GM12878 (cell line): ENCODE data around the gene DYNC1LI1. TPM values are rescaled to one million over a fixed set of nuclear protein-coding genes. Genes with fewer than 3 reads are reported as not detected.
"Not testable (repeated sequence)": the region's sequence is repeated elsewhere in the genome, so short reads cannot be mapped to it uniquely, and the experiment has no call there.

ENCODE experiments used
- ATAC-seq: fragments of 200-7000 bp; cut with Tn5 transposase; 3 replicates; pipeline ENCODE4 v1.9.1; 2020; ENCODE audit warnings: mild to moderate bottlenecking, moderate library complexity
- BruUV-seq: library from RNA; stranded (reverse); fragments of 400-500 nt; replicated peaks from 2 replicates; lab custom pipeline; 2021; lab: Mats Ljungman, UMichigan
- CTCF ChIA-PET: fragments of 300-600 bp; sonication (Branson Sonifier 250); formaldehyde crosslinking; extraction: SDS; loops from one replicate; lab custom pipeline; 2021; ENCODE audit warnings: inconsistent platforms; lab: Yijun Ruan, JAX
- POLR2A ChIA-PET: fragments of 350-600 bp; formaldehyde crosslinking; extraction: SDS; loops from one replicate; lab custom pipeline; 2021; ENCODE audit warnings: inconsistent platforms; lab: Charles Lee
- RAD21 ChIA-PET: fragments of 300-600 bp; sonication (Branson Sonifier 250); formaldehyde crosslinking; loops from one replicate; lab custom pipeline; 2023; ENCODE audit warnings: antibody characterized with exemption; ENCODE audit not compliant: unreplicated experiment; lab: Charles Lee
- SMC1A ChIA-PET: fragments of 300-600 bp; sonication (Branson Sonifier 250); formaldehyde crosslinking; loops from one replicate; lab custom pipeline; 2023; ENCODE audit not compliant: unreplicated experiment, uncharacterized antibody; lab: Charles Lee
- DNase-seq: peaks from one replicate; pipeline ENCODE4 v3.0.0-alpha.2; 2011; ENCODE audit warnings: low read depth, low spot score
- FAIRE-seq: peaks from 3 replicates; lab custom pipeline; 2011; peaks lifted over from hg19 to GRCh38; lab: Jason Lieb, UNC
- H2AFZ ChIP-seq: 2 replicates; pipeline ENCODE4 v1.6.0; 2011; ENCODE audit warnings: low read depth, low read length, control low read depth; ENCODE audit not compliant: control insufficient read depth
- H3K27ac ChIP-seq: 2 replicates; pipeline ENCODE4 v1.5.1; 2011; ENCODE audit warnings: control low read depth; ENCODE audit not compliant: control insufficient read depth, insufficient read depth
- H3K27me3 ChIP-seq, 2 experiments: replicated peaks in 1 of 2; 2 replicates each; pipeline versions ENCODE4 v1.6.0 to v1.6.1; 2011; ENCODE audit warnings: low read length in 1 of 2; ENCODE audit not compliant: control insufficient read depth in 2 of 2, insufficient read depth in 2 of 2
- H3K36me3 ChIP-seq, 2 experiments: 2 replicates each; pipeline ENCODE4 v1.5.1; 2011; ENCODE audit warnings: low read length in 1 of 2; ENCODE audit not compliant: control insufficient read depth in 2 of 2, insufficient read depth in 2 of 2
- H3K4me1 ChIP-seq: 2 replicates; pipeline ENCODE4 v1.6.1; 2011; ENCODE audit warnings: mild to moderate bottlenecking, low read length, moderate library complexity, mixed read lengths; ENCODE audit not compliant: control insufficient read depth, insufficient read depth
- H3K4me2 ChIP-seq: 2 replicates; pipeline ENCODE4 v1.6.0; 2011; ENCODE audit warnings: control low read depth; ENCODE audit not compliant: control insufficient read depth, insufficient read depth
- H3K4me3 ChIP-seq: fragments of 200-600 bp; sonication (generic); 2 replicates; pipeline ENCODE4 v1.5.1; 2016
- H3K79me2 ChIP-seq: 2 replicates; pipeline ENCODE4 v1.6.0; 2011; ENCODE audit warnings: low read length; ENCODE audit not compliant: control insufficient read depth, insufficient read depth
- H3K9ac ChIP-seq: 2 replicates; pipeline ENCODE4 v1.8.0; 2011; ENCODE audit warnings: low read length, control low read depth, mixed read lengths; ENCODE audit not compliant: control insufficient read depth, insufficient read depth
- H3K9me3 ChIP-seq: replicated peaks from 3 replicates; pipeline ENCODE4 v1.5.1; 2011; ENCODE audit warnings: mild to moderate bottlenecking, low read length; ENCODE audit not compliant: control insufficient read depth, insufficient read depth
- H4K20me1 ChIP-seq: 2 replicates; pipeline ENCODE4 v1.6.0; 2011; ENCODE audit not compliant: control insufficient read depth, insufficient read depth
- HDAC2 ChIP-seq: fragments of 200-600 bp; sonication (generic); IDR thresholded peaks from 2 replicates; pipeline ENCODE4 v1.6.1; 2017
- HDGF ChIP-seq: fragments of 450-650 bp; IDR thresholded peaks from 2 replicates; pipeline ENCODE4 v1.6.1; 2016; ENCODE audit warnings: antibody characterized with exemption
- WRNIP1 ChIP-seq: IDR thresholded peaks from 2 replicates; pipeline ENCODE4 v1.6.1; 2011; ENCODE audit warnings: low read depth, low read length, improper control_type of control experiment, borderline replicate concordance
- WGBS: methylation state at CpG from one replicate; pipeline ENCODE4 v1.1.6; 2016; ENCODE audit warnings: low lambda C conversion rate; ENCODE audit not compliant: insufficient replicate concordance, insufficient coverage; ENCODE audit errors: missing lambda C conversion rate; 5-methylcytosine and 5-hydroxymethylcytosine counted together
- in situ Hi-C: fragments of 300-500 bp; cut with MboI; formaldehyde crosslinking; loops from 9 replicates; pipeline ENCODE4 v1.14.3; 2018; ENCODE audit warnings: mixed read lengths
- intact Hi-C: fragments of 100-400 bp; cut with micrococcal nuclease; formaldehyde crosslinking; loops from one replicate; pipeline ENCODE4 v1.14.2; 2022; ENCODE audit not compliant: unreplicated experiment
- polyA plus RNA-seq, 11 experiments: library from polyadenylated mRNA; depleted of rRNA in 4 of 11; unstranded in 6 of 11; stranded (reverse) in 5 of 11; fragments of >200 nt; fragmentation: Nextera tagmentation in 4 of 11; fragmentation: Illumina TruSeq in 1 of 11; extraction: Ambion mirVana in 4 of 11; extraction: Trizol in 1 of 11; gene quantifications; 1 replicate in 1 of 11; 2 replicates in 10 of 11; pipeline versions ENCODE4 v1.2.1 to v1.2.3, GENCODE V29; 2011 to 2016; ENCODE audit warnings: inconsistent platforms in 2 of 11, missing spikeins in 2 of 11, low read depth in 1 of 11
- total RNA-seq, 4 experiments: library from RNA; depleted of rRNA in 3 of 4; stranded (reverse); fragments of >200 nt in 3 of 4; fragmentation: Illumina TruSeq in 1 of 4; extraction: Trizol in 1 of 4; gene quantifications; 2 replicates each; pipeline versions ENCODE4 v1.2.1 to v1.2.3, GENCODE V29; 2013 to 2021
- TF ChIP-seq, protein P1 (sequence below): IDR thresholded peaks from 2 replicates; pipeline ENCODE4 v1.6.1; 2012; ENCODE audit warnings: low read length, inconsistent platforms
- TF ChIP-seq, protein P2 (sequence below): IDR thresholded peaks from 2 replicates; pipeline ENCODE4 v1.6.1; 2012; ENCODE audit warnings: low read depth, low read length, improper control_type of control experiment
- TF ChIP-seq, protein P3 (sequence below): fragments of 450-650 bp; formaldehyde crosslinking; IDR thresholded peaks from 2 replicates; pipeline ENCODE4 v1.4.0; 2022; ENCODE audit warnings: mild to moderate bottlenecking, moderate library complexity

The DYNC1LI1 gene
- total and polyA plus RNA-seq, 10 of the 15 experiments (the other 5 are each of a cell fraction or from before 2014, with no cell fraction given), result 11.5 to 51.7 (median 32.0) TPM

DNA sequence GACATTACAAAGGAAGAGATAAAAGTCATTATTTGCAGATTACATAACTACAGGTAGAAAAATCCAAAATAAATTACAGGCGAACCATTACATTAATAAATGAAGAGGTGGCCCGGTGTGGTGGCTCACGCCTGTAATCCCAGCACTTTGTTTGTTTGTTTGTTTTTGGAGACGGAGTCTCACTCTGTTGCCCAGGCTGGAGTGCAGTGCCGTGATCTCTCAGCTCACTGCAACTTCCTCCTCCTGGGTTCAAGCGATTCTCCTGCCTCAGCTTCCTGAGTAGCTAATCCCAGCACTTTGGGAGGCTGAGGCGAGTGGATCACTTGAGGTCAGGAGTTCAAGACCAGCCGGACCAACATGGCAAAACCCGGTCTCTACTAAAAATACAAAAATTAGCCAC lies 53.9 kb downstream of the DYNC1LI1 start:
- H3K27me3 ChIP-seq, H3K27ac ChIP-seq, H3K4me1 ChIP-seq, H3K4me3 ChIP-seq, BruUV-seq, SMC1A ChIA-PET, CTCF ChIA-PET, in situ Hi-C loops, H3K79me2 ChIP-seq, FAIRE-seq, H3K36me3 ChIP-seq, H4K20me1 ChIP-seq, H3K9me3 ChIP-seq, H3K9ac ChIP-seq, H2AFZ ChIP-seq, RAD21 ChIA-PET, DNase-seq: not testable (repeated sequence)
- 19% methylated on average over 9 of the region's 9 CpGs for WGBS
- peak; percentile 35 for ATAC-seq
- 0 out of 2 replicates have a peak overlapping the region, but pooled peaks have one; percentile 55 for H3K4me2 ChIP-seq
- POLR2A ChIA-PET, result interaction anchor here (0.7 kb wide), 1 partner anchor 221 kb away, joined by 3 read pairs; no protein-coding TSS in a partner anchor
- intact Hi-C loops, result loop anchor here (10.0 kb wide), 1 partner anchor 268 kb away; no protein-coding TSS in a partner anchor

DNA sequence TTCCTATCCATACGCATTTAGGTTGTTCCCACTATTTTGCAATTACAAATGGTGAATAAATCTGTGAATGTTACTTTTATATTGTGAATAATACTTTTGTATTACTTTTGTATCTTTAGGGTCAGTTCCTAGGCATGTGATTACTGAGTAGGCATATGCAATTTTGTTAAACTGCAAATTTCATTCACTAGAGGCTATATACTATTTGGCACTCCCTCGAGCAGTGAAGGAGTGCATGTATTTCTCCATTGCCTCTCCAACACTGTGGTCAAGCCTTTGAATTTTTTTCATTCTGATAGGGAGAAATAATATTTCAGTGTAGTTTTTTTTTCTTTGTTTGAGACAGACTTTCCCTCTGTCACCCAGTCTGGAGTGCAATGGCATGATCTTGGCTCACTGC lies 59.7 kb downstream of the DYNC1LI1 start:
- Histone ChIP-seq H3K9ac (no peak overlapping the region), H2AFZ (no peak overlapping the region), H3K9me3 (no peaks in the 10 kb centered on the region), H3K27ac (no peak overlapping the region), H3K4me3 (no peak overlapping the region), H3K27me3 (no peaks in the 10 kb centered on the region), H3K36me3 (no peaks in the 10 kb centered on the region), H3K4me1 (no peaks in the 10 kb centered on the region), H4K20me1 (no peaks in the 10 kb centered on the region), H3K4me2 (no peak overlapping the region), H3K79me2 (no peaks in the 10 kb centered on the region)
- ChIA-PET SMC1A (interaction anchor here (0.6 to 1.8 kb wide), 7 partner anchors 78 to 272 kb away, joined by 3 to 7 read pairs (median 3); no protein-coding TSS in a partner anchor), CTCF (interaction anchor here (1.0 to 4.6 kb wide), 13 partner anchors 11 to 426 kb away, joined by 3 to 26 read pairs (median 4); no protein-coding TSS in a partner anchor), RAD21 (interaction anchor here (1.1 to 2.2 kb wide), 3 partner anchors 11 to 157 kb away, joined by 4 to 8 read pairs (median 5); no protein-coding TSS in a partner anchor), POLR2A (interaction anchor here (0.6 kb wide), 2 partner anchors 28 to 77 kb away, joined by 4 to 5 read pairs; no protein-coding TSS in a partner anchor)
- intact Hi-C loops, result loop anchor here (5.0 to 10.0 kb wide), 3 partner anchors 66 to 421 kb away; no protein-coding TSS in a partner anchor
- BruUV-seq, result no TSS peak
- DNase-seq (no peak), FAIRE-seq (no peak), ATAC-seq (no peak)
- 93% methylated on average over 2 of the region's 2 CpGs for WGBS
- in situ Hi-C loops, result no loop called here
- TF ChIP-seq, protein P1, sequence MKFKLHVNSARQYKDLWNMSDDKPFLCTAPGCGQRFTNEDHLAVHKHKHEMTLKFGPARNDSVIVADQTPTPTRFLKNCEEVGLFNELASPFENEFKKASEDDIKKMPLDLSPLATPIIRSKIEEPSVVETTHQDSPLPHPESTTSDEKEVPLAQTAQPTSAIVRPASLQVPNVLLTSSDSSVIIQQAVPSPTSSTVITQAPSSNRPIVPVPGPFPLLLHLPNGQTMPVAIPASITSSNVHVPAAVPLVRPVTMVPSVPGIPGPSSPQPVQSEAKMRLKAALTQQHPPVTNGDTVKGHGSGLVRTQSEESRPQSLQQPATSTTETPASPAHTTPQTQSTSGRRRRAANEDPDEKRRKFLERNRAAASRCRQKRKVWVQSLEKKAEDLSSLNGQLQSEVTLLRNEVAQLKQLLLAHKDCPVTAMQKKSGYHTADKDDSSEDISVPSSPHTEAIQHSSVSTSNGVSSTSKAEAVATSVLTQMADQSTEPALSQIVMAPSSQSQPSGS, result no peak
- TF ChIP-seq HDAC2, result no peak
- no peak for TF ChIP-seq WRNIP1
- TF ChIP-seq, protein P2, sequence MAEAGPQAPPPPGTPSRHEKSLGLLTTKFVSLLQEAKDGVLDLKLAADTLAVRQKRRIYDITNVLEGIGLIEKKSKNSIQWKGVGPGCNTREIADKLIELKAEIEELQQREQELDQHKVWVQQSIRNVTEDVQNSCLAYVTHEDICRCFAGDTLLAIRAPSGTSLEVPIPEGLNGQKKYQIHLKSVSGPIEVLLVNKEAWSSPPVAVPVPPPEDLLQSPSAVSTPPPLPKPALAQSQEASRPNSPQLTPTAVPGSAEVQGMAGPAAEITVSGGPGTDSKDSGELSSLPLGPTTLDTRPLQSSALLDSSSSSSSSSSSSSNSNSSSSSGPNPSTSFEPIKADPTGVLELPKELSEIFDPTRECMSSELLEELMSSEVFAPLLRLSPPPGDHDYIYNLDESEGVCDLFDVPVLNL, result no peak
- TF ChIP-seq HDGF, result no peak
- TF ChIP-seq, protein P3, sequence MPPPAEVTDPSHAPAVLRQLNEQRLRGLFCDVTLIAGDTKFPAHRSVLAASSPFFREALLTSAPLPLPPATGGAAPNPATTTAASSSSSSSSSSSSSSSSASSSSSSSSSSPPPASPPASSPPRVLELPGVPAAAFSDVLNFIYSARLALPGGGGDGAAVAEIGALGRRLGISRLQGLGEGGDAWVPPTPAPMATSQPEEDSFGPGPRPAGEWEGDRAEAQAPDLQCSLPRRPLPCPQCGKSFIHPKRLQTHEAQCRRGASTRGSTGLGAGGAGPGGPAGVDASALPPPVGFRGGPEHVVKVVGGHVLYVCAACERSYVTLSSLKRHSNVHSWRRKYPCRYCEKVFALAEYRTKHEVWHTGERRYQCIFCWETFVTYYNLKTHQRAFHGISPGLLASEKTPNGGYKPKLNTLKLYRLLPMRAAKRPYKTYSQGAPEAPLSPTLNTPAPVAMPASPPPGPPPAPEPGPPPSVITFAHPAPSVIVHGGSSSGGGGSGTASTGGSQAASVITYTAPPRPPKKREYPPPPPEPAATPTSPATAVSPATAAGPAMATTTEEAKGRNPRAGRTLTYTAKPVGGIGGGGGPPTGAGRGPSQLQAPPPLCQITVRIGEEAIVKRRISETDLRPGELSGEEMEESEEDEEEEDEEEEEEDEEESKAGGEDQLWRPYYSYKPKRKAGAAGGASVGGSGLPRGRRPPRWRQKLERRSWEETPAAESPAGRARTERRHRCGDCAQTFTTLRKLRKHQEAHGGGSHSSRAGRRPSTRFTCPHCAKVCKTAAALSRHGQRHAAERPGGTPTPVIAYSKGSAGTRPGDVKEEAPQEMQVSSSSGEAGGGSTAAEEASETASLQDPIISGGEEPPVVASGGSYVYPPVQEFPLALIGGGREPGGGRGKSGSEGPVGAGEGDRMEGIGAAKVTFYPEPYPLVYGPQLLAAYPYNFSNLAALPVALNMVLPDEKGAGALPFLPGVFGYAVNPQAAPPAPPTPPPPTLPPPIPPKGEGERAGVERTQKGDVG (CRISPR knock-in tag), result no peak
